ENCODE results near the gene ERBIN.

GRCh38 chr5:65938256-65938655 is 11.9 kb downstream of the ERBIN start:
- TF ChIP-seq CTCF (IDR thresholded peaks at IDR 0.05; ENCODE audit: poor library complexity, severe bottlenecking): no peak
- TF ChIP-seq POLR2AphosphoS5 (IDR thresholded peaks at IDR 0.05): no peak
- no peak for TF ChIP-seq RAD21 (conservative IDR thresholded peaks at IDR 0.05)
- TF ChIP-seq REST (IDR thresholded peaks at IDR 0.05; ENCODE audit: borderline replicate concordance): no peak
- no peak for TF ChIP-seq EP300 (conservative IDR thresholded peaks at IDR 0.05; ENCODE audit: poor library complexity, severe bottlenecking)
- TF ChIP-seq EZH2 (IDR thresholded peaks at IDR 0.05; ENCODE audit: borderline replicate concordance, insufficient read depth, low read length, poor library complexity, severe bottlenecking): no peak
- no peak for TF ChIP-seq TAF1 (IDR thresholded peaks at IDR 0.05; ENCODE audit: low read depth)
- TF ChIP-seq SMC3 (conservative IDR thresholded peaks at IDR 0.05; ENCODE audit: poor library complexity): no peak
